GM12864 (cell line): ENCODE data around the gene ELMO3.

ENCODE experiments used
- DNase-seq: peaks from one replicate; pipeline ENCODE4 v3.0.0-alpha.2; 2011; ENCODE audit warnings: low read depth
- H3K4me3 ChIP-seq: 2 replicates; pipeline ENCODE4 v1.5.1; 2011; ENCODE audit warnings: mild to moderate bottlenecking, low read depth, low read length, control low read depth
- TF ChIP-seq, protein P1 (sequence below): IDR thresholded peaks from 2 replicates; pipeline ENCODE4 v1.5.1; 2011; ENCODE audit warnings: low read depth, mild to moderate bottlenecking, moderate library complexity, low read length, control low read depth, inconsistent platforms; ENCODE audit errors: missing control alignments

Gene ELMO3

DNA sequence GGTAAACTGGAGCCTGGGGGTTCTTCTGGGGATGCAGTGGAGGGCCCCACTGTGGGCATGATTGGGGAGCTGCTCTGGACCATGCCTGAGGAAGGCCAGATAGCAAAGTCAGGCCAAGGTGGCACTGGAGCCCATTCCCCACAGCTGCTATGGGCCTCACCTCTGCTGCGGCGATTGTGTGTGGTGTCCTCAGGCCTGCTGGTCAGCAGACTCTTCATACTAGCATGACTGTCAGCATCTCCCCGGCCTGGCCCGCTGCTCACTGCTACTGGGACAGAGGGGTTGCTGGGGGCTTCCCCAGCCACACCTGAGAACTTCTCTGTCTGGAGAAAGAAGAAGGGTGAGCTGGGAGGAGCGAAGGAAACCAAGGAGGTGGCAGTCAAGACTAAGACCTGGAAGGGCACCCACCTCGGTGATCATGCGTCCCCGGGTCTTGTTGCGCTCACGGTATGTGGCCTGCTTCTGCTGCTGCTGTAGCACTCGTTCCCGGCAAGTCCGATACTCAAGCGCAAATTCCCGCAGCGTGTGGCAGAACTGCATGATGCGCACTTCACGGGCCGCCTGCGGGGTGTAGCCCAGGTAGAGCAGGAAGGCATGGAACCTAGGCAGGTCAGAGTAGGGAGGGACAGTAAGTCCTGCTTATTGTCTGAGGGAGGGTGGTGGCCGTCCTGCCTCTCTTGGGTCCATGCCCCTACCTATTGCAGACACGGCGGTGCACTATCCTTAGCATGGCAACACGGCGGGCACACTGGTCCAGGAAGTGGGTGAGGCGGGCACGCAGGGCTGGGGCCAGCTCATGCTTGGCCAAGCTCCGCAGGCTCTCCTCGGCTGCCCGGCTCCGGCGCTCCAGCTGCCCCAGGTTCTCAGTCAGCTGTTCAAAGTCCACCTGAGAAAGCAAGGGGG is 31.2 kb downstream of the ELMO3 start:
- H3K4me3 ChIP-seq: no peak overlapping the region
- no peak for DNase-seq
- TF ChIP-seq, protein P1, sequence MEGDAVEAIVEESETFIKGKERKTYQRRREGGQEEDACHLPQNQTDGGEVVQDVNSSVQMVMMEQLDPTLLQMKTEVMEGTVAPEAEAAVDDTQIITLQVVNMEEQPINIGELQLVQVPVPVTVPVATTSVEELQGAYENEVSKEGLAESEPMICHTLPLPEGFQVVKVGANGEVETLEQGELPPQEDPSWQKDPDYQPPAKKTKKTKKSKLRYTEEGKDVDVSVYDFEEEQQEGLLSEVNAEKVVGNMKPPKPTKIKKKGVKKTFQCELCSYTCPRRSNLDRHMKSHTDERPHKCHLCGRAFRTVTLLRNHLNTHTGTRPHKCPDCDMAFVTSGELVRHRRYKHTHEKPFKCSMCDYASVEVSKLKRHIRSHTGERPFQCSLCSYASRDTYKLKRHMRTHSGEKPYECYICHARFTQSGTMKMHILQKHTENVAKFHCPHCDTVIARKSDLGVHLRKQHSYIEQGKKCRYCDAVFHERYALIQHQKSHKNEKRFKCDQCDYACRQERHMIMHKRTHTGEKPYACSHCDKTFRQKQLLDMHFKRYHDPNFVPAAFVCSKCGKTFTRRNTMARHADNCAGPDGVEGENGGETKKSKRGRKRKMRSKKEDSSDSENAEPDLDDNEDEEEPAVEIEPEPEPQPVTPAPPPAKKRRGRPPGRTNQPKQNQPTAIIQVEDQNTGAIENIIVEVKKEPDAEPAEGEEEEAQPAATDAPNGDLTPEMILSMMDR: no peak

DNA sequence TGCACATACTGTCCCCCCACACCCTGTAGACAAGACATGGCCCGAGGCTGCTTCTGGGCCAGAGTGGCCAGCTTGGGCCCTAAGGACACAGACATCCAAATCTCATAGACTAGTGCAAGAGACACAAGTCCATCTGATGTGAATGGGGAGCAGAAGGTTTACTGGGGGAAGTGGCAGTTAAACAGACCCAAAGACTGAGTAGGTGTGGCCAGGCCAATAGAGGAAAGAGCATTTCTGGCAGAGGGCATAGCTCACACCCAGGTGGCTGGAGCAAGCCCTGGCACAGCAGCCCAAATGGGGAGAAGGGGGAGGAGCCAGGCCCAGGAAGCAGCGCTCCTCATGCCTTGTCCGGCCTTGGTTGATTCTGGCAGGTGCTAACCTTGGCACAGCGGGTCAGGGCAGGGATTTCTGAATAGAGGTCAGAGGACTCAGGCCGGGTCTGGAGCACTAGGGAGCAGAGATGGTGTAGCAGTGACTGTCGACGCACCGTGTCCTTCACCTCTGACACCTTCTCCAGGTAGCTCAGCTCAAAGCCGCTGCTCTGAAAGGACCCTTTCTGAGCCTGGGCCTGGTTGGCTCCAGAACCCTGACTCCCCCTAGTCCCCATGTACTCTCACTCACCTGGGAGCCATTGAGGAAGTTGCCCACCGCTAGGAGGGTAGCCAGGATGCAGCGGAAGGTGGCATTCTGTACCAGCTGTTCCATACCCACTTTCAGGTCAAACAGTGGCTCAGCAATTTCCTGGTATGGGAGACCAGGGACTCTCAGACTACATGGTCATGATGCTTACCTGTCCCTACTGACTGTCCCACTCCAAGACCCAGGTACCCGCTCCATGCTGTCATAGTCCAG is 32.1 kb downstream of the ELMO3 start:
- TF ChIP-seq, protein P1: no peak
- DNase-seq: no peak
- H3K4me3 ChIP-seq: no peak overlapping the region

- DNase-seq: no peak
- no peak overlapping the region for H3K4me3 ChIP-seq
- TF ChIP-seq, protein P1: no peak
These were observed 34.7 kb downstream of the ELMO3 start for GRCh38 chr16:67233596-67233995.

DNA sequence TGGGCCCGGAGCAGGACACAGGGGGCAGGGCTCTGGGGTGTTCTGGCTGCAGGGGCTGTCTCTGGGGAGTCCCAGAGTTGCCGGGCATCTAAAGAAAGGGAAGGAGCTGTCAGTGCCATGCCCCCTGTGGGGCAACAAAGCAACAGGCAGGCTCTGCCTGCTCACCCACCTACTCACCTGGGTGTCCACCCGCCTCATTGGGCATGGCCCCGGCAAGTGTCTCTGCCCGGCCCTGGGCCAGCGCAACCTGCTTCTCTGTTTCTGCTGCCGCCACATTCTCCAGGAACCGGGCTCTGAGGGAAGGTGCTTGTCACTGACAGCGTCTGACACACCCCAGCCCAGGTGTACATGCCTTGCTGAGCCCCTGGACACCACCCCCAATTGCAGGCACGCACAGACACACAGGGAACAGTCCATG is 35.3 kb downstream of the ELMO3 start:
- no peak overlapping the region for H3K4me3 ChIP-seq
- DNase-seq: no peak
- TF ChIP-seq, protein P1: no peak

GRCh38 chr16:67235816-67236562 is 37.1 kb downstream of the ELMO3 start:
- no peak for DNase-seq
- H3K4me3 ChIP-seq: no peak overlapping the region
- TF ChIP-seq, protein P1: no peak

GRCh38 chr16:67236563-67237395 is 37.8 kb downstream of the ELMO3 start:
- no peak overlapping the region for H3K4me3 ChIP-seq
- TF ChIP-seq, protein P1: no peak
- no peak for DNase-seq
